Adipose tissue (tissue), 3 donors: Measurements from ENCODE around the gene TMCC1. TPM values are rescaled to one million over a fixed set of nuclear protein-coding genes. Genes with fewer than 3 reads are reported as not detected.

Source experiments
- H3K27ac ChIP-seq: one replicate; pipeline ENCODE4 v1.5.1; 2013; ENCODE audit warnings: low read depth, low read length
- WGBS, 3 donors: extraction: QIAGEN DNeasy Blood & Tissue Kit; methylation state at CpG; one replicate each; pipeline ENCODE4 v1.1.7; 2013; 5-methylcytosine and 5-hydroxymethylcytosine counted together
- polyA plus RNA-seq, 3 donors: library from polyadenylated mRNA; stranded (reverse); fragments of 200-250 nt; gene quantifications; one replicate each; pipeline ENCODE4 v1.2.3, GENCODE V29; 2013
- donor health status: healthy with polysubstance abuse.
- donor health status: Bipolar disorder and iron deficiency.
- donor health status: healthy.

The TMCC1 gene
- polyA plus RNA-seq, 3 donors = 5.3 to 11.0 (median 9.2) TPM

- no peak overlapping the region for H3K27ac ChIP-seq
- WGBS, 3 donors = 44 to 84% (median 54%) methylated on average over 8 of the region's 8 CpGs
These were observed 289.3 kb downstream of the TMCC1 start for GRCh38 chr3:129603991-129604749.

- no peak overlapping the region for H3K27ac ChIP-seq
- 40 to 65% (median 42%) methylated on average over 7 of the region's 7 CpGs for WGBS, 3 donors
These were observed 290.0 kb downstream of the TMCC1 start for GRCh38 chr3:129603561-129603942.

DNA sequence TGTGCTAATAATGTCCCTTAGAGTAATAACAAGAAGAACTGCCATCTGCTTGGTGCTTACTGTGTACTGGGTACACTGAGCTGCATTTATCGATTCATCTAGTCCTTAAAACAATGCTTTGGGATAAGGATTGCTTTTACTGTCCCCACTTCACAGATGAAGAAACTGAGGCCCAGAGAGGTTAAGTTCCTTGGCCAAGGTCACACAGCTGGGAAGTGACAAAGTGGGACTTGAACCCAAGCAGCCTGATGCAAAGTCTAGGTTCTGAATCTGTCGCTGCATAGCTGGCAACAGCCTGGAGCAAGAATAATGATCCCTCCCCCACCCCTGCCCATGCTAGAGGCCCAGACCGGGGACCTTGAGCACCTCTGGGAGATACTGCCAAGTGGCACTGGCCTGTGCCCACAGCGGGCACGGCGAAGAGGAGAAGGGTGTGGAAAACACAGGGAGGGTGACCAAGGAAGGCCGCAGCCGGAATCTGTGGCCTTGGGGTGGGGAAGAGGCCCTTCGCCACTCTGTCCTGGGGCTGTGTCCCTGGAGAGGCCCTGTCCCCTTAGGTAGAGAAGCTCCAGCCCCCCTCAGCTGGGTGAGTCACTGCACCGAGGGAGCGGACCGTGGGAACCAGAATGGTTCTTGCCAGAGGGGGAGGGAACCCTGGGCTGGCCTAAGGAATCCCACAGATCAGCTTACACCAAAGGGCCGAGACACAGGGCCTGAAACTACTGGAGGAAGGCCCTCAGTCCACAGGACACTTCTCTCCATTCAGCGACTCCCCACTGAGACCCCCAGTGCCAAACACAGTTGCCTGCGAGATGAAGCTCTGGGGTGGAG is 290.6 kb downstream of the TMCC1 start:
- no peak overlapping the region for H3K27ac ChIP-seq
- 44 to 53% (median 50%) methylated on average over 15 of the region's 15 CpGs for WGBS, 3 donors

- H3K27ac ChIP-seq = no peak overlapping the region
- WGBS, 3 donors = 64 to 75% (median 71%) methylated on average over 11 of the region's 11 CpGs
These were observed 291.2 kb downstream of the TMCC1 start for GRCh38 chr3:129602309-129602708.

DNA sequence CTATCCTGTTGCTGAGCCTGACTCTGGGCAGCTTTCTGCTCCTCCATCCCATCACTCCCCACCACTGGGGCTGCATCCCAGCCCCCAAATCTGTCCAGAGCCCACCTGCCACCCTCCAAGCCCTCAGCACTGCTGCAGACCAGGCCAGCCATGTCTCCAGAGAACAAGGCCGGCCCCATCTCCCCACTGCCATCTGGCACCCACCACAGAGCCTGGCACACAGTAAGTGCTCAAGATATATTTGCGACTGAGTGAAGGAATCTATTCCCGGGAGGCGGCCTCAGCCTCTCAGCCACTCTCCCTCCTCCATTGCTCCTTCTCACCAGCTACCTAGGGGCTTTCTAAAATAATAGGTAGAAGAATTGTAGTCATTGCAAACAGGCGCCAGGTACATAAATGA is 291.8 kb downstream of the TMCC1 start:
- H3K27ac ChIP-seq = no peak overlapping the region

GRCh38 chr3:129600348-129600747 is 293.2 kb downstream of the TMCC1 start:
- WGBS, 3 donors = 74 to 87% (median 78%) methylated on average over 2 of the region's 2 CpGs
- H3K27ac ChIP-seq = no peak overlapping the region

More for the DNA sequence above, 291.8 kb downstream of the TMCC1 start:
- WGBS, 3 donors = 64 to 76% (median 76%) methylated on average over 5 of the region's 5 CpGs

DNA sequence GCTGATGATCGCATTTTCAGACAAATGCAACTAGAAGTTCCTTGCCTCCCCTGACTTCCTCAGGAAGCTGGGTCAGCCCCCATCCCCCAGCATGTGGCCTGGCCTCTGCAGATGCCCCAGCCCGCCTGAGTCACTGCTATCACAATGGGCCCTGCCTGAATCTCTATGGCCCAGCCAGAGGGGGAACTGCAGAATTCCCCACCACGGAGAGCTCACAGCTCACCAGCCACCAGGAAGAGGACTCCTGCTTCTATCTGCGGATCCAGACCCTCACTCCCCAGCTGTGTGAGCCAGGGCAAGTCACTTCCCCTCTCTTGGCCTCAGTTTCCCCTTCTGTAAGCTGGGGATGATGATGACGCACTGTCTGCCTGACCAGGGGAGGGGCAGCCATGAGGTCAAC is 293.9 kb downstream of the TMCC1 start:
- 30 to 76% (median 32%) methylated on average over 4 to 5 of the region's 5 CpGs for WGBS, 3 donors
- no peak overlapping the region for H3K27ac ChIP-seq

- H3K27ac ChIP-seq = no peak overlapping the region
- WGBS, 3 donors = 54 to 85% (median 67%) methylated on average over 19 of the region's 19 CpGs
These were observed 294.4 kb downstream of the TMCC1 start for GRCh38 chr3:129599073-129599472.

DNA sequence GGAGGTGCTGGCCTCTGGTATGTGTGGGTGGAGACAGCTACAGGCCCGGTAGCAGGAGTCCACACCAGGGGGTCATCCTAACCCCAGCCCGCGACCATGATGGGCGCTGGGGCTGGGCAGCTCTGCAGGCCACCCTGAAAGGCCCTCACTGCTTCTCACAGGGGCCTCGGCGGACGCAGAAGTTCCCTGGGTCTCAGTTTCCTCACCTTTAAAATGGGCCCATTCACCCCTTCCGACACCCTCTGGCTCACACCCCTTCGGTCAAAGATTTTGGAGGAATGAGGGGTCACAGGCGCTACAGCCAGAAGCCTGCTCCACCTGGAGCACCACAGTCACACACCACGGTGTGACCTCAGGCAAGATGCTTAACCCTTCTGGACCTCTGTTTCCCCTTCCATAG is 295.0 kb downstream of the TMCC1 start:
- 79 to 84% (median 81%) methylated on average over 11 of the region's 11 CpGs for WGBS, 3 donors
- no peak overlapping the region for H3K27ac ChIP-seq

DNA sequence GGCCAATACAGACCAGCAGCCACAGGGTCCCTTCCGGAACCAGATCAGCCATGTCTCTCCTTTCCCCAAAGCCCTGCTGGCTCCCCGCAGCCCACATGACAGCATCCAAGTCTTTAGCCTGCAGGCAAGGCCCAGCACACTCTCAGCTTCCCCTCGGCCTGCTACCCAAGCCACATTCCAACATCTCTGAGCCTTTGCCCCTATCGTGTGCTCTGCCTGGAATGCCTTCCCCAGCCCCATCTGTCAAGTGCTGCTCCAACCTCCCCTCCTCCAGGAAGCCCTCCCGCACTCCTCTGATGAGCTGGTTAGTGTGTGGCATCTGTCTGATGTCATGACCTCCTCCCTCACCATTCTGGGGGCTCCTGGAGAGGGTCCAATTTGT is 295.5 kb downstream of the TMCC1 start:
- H3K27ac ChIP-seq = no peak overlapping the region
- WGBS, 3 donors = 25 to 73% (median 36%) methylated on average over 5 of the region's 5 CpGs

Other genes starting within 250 kb of the TMCC1 start
- under 1 TPM in 2 of 3 donors, not detected in 1; 0.18 to 0.22 TPM for gene TRH, start 81.0 kb upstream of the TMCC1 start, polyA plus RNA-seq
- gene ALG1L2, start 188.1 kb upstream of the TMCC1 start, polyA plus RNA-seq = not detected